ENCODE data around the gene MBP.

DNA sequence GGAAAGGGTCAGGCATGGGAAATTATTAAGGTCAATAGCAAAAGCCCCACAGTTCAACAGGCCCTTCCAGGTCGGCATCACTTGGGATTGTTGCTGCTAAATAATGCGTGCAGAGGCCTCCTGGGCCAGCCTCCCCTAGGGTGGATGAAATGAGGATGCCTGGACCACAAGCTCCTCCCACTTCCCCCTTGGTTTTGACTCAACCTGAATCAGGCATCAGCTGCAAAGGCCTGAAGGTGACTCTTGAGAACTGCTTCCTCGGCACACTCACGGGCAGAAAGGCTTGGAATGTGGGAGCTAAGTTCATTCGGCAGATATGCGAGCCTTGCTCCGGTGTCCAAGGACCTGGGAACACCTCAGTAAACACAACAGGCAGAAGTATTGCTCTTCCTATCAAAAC lies 69.3 kb downstream of the MBP start:
- peak; percentile 43; the same call in 1 of the 2 replicates for TF ChIP-seq POLR2A (IDR thresholded peaks at IDR 0.05; ENCODE audit: low read depth, low read length)
- peak; percentile 26; the same call in 1 of the 2 replicates for TF ChIP-seq TAF1 (IDR thresholded peaks at IDR 0.05; ENCODE audit: borderline replicate concordance, low read depth, low read length)

All from GM12892 (cell line).